Astrocyte of the spinal cord (primary cell): ENCODE measurements around the gene LAMB4.

Experiments used
- DNase-seq: peaks from one replicate; pipeline ENCODE4 v3.0.0; 2011; ENCODE audit warnings: low read depth, low spot score
- H3K4me3 ChIP-seq: 2 replicates; pipeline ENCODE4 v1.5.1; 2011; ENCODE audit warnings: low read depth, mild to moderate bottlenecking, low read length, moderate library complexity
- CTCF ChIP-seq: IDR thresholded peaks from 2 replicates; pipeline ENCODE4 v1.5.1; 2012; ENCODE audit warnings: low read depth, mild to moderate bottlenecking, low read length, inconsistent platforms
- in situ Hi-C: cut with HindIII; loops from 2 replicates; pipeline ENCODE4 v1.10.0; 2017; ENCODE audit warnings: low sequenced_read_pairs

The LAMB4 gene

GRCh38 chr7:108137993-108138392 lies 7.8 kb upstream of the LAMB4 start:
- in situ Hi-C loops: no loop called here
- H3K4me3 ChIP-seq: no peak overlapping the region
- no peak for TF ChIP-seq CTCF
- DNase-seq: no peak

- no peak overlapping the region for H3K4me3 ChIP-seq
- no peak for TF ChIP-seq CTCF
- in situ Hi-C loops: no loop called here
- no peak for DNase-seq
Observed at GRCh38 chr7:108137040-108137439, 6.9 kb upstream of the LAMB4 start.

- no peak for DNase-seq
- no peak overlapping the region for H3K4me3 ChIP-seq
- in situ Hi-C loops: no loop called here
- no peak for TF ChIP-seq CTCF
Observed at GRCh38 chr7:108136191-108136688, 6.1 kb upstream of the LAMB4 start.

- H3K4me3 ChIP-seq: no peak overlapping the region
- TF ChIP-seq CTCF: no peak
- no peak for DNase-seq
- in situ Hi-C loops: no loop called here
Observed at GRCh38 chr7:108135446-108136190, 5.5 kb upstream of the LAMB4 start.

- TF ChIP-seq CTCF: no peak
- in situ Hi-C loops: no loop called here
- no peak for DNase-seq
- no peak overlapping the region for H3K4me3 ChIP-seq
Observed at GRCh38 chr7:108134486-108134885, 4.3 kb upstream of the LAMB4 start.

GRCh38 chr7:108132551-108133265 lies 2.5 kb upstream of the LAMB4 start:
- no peak for TF ChIP-seq CTCF
- in situ Hi-C loops: no loop called here
- H3K4me3 ChIP-seq: no peak overlapping the region
- peak; percentile 18 for DNase-seq
